CD4-positive, alpha-beta T cell treated with Interleukin-4 for 1 hour (primary cell): ENCODE results near the gene MYPOP.

ENCODE experiments used
- DNase-seq, 2 donors: peaks; one replicate each; pipeline ENCODE4 v3.0.0-alpha.2; 2020 to 2022

Gene MYPOP

GRCh38 chr19:45901912-45902650 is at the start of gene MYPOP:
MYPOP (minus strand) TSS chr19:45902613; CDS start chr19:45901773, 840 bp downstream.
- no peak for DNase-seq

GRCh38 chr19:45947926-45948325 is 45.5 kb upstream of the MYPOP start:
- no peak for DNase-seq

DNA sequence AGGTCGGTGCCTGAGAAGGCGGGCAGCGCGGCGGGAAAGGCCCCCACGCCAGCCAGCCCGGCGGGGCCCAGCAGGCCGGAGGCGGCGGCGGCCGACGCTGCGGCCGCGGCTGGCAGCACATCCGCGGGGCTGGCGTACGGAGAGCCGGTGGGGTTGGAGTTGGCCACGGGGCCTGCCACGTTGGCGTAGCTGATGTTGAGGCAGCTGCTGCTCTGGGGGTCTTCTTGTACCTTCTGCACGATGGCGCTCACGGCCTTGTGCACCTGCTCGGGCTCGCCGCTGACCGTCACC is 38.0 kb upstream of the MYPOP start:
- DNase-seq: no peak

- DNase-seq: no peak
Observed at GRCh38 chr19:45939792-45940514, 37.5 kb upstream of the MYPOP start.

DNA sequence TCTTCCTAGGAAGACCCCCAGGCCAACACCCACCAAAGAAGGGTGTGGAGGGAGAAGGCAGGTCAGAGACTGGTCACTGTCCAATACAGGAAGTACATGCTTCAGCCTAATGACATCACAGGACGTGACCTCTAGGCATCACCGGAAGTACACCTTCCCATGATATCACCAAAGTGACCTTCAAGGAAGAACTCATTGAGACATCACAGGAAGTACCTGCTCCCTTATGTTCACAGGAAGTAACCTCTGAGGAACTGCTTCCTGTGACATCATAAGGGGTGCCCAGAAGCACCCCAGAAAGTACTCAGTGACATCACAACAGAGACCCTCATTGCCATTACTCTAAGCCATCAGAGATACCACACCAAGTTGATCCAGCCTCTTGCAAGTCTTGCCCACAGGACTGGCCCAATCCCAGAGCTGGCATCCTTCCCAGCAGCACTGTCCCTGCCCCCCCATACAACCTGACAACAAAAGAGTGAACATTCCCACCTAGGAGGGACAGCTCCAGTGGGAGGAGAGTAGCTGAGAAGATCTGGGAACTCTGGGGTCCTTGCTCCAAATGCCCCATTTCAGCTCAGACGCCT is 36.4 kb upstream of the MYPOP start:
- DNase-seq: no peak

DNA sequence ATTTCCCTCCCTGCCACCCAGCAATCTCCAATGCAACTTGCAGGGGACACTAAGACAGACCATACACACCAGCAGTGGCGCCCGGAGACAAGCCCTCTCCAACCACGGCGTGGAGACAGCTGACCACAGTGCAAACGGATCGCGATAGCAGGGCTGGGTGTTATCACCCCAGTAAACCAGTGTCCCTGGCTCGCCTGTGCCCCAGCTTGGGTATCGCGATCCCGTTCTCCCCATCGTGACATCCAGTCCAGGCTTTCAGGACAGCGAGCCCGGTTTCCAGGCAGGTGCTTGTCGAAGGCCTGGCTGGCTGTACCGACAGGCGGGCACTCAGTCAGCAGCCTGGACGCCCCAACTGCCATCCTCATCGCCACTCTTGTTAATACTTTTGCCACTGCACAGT is 32.9 kb upstream of the MYPOP start:
- DNase-seq: no peak

- no peak for DNase-seq
Observed at GRCh38 chr19:45934551-45935230, 32.3 kb upstream of the MYPOP start.

DNA sequence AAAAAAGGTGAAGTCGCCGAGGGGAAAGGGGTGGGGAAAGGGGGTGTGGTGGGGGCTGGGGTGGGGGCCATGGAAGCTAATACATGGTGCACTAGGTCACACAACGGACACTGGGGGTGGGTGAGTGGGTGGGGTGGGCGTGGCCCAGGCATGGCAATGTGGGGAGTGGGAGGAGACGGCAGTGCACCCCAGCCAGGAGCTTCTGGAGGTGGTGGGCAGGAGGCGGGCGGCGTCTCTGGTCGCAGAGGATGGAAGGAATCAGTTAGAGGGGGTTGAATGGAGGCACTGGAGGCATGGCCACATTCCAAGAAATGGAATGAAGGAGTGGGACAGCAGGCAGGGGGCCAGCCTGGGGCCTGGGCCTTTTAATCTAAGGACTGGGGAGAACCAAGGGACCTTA is 31.3 kb upstream of the MYPOP start:
- DNase-seq: no peak

GRCh38 chr19:45931055-45931454 is 28.6 kb upstream of the MYPOP start:
- DNase-seq: no peak

DNA sequence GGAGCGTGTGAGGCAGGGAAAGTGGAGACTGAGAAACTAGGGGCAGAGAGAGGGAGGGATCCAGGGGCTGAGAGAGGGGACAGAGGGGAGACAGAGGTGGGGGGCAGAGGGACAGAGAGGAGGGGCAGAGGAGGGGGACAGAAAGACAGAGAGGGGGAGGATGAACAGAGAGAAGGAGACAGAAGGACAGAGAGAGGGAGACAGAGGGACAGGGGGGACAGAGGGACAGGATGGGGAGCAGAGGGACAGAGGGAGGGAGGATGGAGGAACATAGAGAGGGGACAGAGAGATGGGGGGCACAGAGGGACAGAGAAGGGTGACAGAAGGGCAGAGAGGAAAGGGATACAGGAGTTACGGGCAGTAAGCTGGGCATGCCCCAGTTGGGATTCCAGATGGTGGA is 26.8 kb upstream of the MYPOP start:
- no peak for DNase-seq

DNA sequence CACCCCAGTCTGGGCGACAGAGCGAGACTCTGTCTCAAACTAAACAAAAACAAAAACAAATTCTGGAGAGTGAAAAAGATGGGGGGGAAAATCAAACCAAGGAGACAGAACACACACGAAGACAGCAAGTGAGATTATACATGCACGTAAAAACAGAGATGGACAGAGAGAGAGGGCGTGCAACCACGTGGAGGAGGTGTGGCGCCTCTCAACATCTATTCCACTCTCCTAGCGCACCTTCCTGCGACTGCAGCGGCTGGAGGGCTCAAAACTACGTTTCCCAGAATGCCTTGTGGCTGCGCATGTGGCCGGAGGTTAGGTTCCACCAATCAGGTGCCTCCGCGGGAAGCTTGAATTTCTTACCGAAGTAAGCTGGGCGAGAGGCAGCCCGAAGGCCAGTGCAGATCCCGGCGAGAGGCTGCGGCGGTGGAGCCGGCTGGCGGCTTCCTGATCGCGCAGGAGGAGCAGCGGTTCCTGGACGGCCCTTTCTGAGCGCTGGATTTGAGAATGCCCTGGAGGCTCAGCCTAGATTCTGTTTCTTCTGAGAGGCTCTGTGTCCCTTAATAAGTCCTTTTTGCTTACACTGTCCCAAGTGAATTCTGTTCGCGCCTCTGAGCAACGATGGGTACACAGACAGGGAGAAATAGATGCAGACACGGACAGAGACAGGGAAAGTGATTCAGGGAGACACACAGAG is 25.3 kb upstream of the MYPOP start:
- peak; percentile 93 for DNase-seq

DNA sequence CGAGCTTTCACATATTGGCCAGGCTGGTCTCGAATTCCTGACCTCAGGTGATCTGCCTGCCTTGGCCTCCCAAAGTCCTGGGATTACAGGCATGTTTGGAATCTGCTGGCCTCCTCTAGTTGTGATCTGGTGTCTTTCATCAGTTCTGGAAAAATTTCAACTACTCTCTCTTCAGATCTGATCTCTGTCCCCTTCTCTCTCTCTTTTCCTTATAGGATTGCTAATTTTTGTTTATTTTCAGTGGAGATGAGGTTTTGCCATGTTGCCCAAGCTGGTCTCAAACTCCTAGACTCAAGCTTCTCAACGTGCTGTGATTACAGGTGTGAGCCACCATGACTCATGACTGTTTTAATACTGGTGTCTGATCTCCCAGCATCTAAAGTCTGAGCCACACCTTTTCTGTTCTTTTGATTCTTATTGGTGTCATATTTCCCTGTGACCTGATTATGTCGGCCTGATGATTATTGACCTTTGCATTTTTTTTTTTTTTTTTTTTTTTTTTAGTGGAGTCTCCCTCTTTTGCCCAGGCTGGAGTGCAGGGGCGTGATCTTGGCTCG is 22.6 kb upstream of the MYPOP start:
- no peak for DNase-seq

DNA sequence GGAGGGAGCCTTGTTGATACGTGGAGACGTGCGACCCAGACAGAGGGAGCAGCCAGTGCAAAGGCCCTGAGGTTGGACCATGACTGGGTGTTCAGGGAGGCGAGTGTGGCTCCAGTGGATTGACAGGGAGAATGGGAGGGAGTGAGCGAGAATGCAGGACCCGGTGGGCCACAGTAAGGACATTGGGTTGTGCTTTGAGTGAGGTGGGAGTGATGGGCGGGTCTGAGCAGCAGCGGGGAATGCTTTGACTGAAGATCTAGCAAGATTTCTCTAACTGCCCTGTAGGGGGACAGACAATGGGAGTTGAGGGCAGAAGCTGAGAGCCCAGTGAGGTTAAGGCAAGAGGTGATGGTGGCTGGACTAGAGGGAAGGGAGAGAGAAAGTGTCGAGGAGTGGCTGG is 19.9 kb upstream of the MYPOP start:
- no peak for DNase-seq

DNA sequence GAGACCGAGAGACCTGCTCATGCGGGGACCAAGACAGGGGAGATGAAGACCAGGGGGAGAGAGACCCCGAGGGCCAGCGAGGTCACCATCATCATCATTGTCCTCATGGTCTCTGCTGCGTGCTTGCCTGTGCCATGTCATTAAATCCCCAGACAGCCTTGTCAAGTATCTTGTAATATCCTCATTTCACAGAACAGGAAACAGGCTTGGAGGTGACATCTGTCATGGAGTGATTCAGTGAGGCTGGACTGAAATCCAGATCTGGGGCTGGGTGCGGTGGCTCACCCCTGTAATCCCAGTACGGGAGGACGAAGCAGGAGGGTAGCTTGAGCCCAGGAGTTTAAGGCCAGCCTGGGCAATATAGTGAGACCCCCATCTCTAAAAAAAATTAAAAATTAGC is 18.0 kb upstream of the MYPOP start:
- no peak for DNase-seq

DNA sequence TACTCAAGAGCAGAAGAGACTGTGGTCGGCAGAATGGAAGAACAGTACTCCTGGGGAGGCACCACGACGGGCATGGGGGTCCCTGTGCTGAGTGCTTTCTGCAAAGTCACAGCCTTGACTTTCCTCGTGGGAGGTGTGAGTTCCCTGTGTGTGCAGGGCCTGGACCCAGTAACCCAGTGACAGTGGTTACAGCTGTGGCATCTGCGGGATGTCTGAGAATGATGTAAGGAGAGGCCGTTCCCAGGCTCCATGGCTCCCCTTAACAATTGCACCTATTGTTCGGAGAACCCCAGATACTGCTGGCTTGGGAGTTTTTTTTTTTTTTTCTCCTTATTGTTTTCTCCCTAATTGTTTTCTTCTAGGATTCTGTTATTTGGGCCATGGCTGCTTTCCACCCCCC is 17.3 kb upstream of the MYPOP start:
- no peak for DNase-seq

DNA sequence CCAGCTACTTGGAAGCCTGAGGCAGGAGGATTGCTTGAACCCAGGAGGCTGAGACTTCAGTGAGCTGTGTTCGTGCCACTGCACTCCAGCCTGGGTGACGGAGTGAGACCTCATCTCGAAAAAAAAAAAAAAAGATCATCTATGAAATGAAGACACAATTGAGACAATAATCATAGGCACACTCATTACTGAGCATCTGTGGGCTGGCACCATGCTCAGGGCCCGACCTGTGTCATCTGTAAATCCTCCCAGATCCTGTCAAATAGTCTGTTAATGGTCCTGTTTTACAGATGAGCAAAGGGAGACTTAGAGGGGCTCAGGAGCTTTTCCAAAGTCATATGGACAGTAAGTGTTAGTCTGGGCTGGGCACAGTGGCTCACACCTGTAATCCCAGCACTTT is 16.3 kb upstream of the MYPOP start:
- DNase-seq: no peak

DNA sequence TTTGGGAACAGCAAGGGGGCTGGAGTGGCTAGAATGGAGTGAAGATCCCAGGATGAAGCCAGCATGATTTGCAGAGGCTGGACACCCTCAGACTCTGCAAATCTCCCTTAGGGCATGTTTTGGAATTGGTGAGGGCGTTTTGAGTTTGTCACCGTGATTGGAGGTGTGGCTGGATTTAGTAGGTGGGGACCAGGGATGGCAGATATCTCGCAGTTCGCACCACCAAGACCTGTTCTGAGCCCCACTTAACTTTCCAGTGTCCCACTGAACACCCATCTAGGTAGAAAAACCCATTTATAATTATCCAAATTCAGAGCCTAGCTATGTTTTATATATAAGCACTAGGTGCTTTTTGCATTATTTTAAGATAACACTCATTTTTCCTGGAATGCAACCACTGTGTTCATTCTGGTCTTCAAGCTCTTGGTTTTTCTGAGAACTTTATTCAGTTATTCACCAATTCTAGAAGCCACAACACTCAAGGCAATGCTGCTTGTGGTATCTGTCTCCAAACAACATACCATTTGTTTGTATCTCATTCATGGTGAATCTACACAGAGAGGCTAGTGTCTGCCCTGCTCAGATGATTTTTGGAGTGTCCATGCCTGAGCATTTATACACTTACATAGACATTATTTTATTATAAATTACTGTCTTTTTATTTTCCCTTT is 15.1 kb upstream of the MYPOP start:
- no peak for DNase-seq

DNA sequence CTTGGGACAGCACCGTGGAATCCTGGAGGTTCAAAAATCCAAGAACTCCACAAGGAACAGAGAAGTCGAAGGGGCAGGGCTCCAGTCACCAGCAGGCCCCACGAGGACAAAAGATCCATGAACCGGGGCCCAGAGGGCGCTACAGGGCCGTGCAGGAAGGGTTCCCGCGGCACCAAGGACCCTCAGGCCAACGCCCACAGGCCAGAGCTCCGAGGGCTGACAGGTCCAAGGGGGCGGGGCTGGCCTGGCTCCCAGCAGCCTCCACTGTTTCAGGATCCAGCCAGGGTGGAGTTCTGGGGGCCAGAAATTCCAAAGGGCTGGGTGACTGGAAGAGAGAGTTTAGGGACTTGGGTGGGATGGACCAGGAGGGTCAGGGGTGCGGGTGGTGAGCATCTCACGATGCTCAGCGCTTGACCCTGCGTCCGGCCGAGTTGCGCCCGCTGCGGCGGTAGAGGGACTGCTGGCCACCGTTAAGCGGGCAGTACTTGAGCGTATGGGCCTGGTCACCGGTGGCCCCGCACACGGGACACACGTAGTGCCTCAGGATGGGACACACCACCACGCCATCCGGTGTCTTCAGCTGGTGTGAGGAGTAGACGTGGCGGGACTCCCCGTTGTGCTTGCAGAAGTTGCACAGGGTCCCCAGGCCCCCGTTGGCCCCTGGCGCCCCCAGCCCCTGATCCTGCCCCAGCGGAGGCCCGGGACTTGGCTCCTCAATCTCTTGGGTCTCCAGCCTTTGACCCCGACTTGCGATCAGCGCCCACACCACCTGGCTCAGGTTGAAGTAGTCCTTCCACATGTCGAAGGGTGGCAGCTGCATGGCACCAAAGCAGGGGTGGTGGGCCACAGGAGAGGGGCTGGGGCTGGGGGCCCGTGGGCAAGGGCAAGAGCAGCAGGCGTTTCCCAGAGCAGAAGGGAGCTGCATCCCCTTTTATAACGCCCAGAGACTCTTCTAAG is 11.7 kb upstream of the MYPOP start, which contains the start of gene NANOS2:
Gene NANOS2, minus strand, starts transcription at position 905 of the 957 bp plus-strand sequence. Its CDS starts 85 bp downstream, at position 820.
- no peak for DNase-seq

GRCh38 chr19:45911291-45911690 is 8.9 kb upstream of the MYPOP start:
- no peak for DNase-seq

GRCh38 chr19:45908956-45909355 is 6.5 kb upstream of the MYPOP start:
- DNase-seq: no peak

GRCh38 chr19:45906221-45906620 is 3.8 kb upstream of the MYPOP start:
- DNase-seq: no peak
